Loucy (cell line): ENCODE data around the gene NIPA2.
A peak's percentile ranks its signal among the peaks of the same experiment; 100 is the strongest.

Source experiments
- H2AFZ ChIP-seq: fragments of 200-600 bp; sonication (generic); 2 replicates; pipeline ENCODE4 v1.6.0; 2016; ENCODE audit warnings: antibody characterized with exemption, mild to moderate bottlenecking, low read length, moderate library complexity
- H3F3A ChIP-seq: fragments of 200-600 bp; 2 replicates; pipeline ENCODE4 v1.6.0; 2016; ENCODE audit warnings: antibody characterized with exemption, low read depth, mild to moderate bottlenecking
- H3K27me3 ChIP-seq: fragments of 200-600 bp; sonication (generic); 2 replicates; pipeline ENCODE4 v1.6.1; 2014; ENCODE audit warnings: low read length, mild to moderate bottlenecking; ENCODE audit not compliant: insufficient read depth, poor library complexity, severe bottlenecking
- H3K36me3 ChIP-seq: fragments of 200-600 bp; sonication (generic); 2 replicates; pipeline ENCODE4 v1.6.1; 2016; ENCODE audit warnings: low read length; ENCODE audit not compliant: insufficient read depth
- H3K4me1 ChIP-seq: fragments of 200-600 bp; sonication (generic); 2 replicates; pipeline ENCODE4 v1.5.1; 2014; ENCODE audit warnings: low read length, mild to moderate bottlenecking; ENCODE audit not compliant: insufficient read depth, poor library complexity, severe bottlenecking
- H3K4me2 ChIP-seq: fragments of 200-600 bp; sonication (generic); 2 replicates; pipeline ENCODE4 v1.6.0; 2014; ENCODE audit warnings: antibody characterized with exemption, low read length, low read depth, mild to moderate bottlenecking; ENCODE audit not compliant: poor library complexity, severe bottlenecking
- H3K4me3 ChIP-seq: fragments of 200-600 bp; sonication (generic); 2 replicates; pipeline ENCODE4 v1.5.1; 2014; ENCODE audit warnings: low read length, mild to moderate bottlenecking, mixed read lengths; ENCODE audit not compliant: poor library complexity, severe bottlenecking
- H3K79me2 ChIP-seq: fragments of 200-600 bp; sonication (generic); 2 replicates; pipeline ENCODE4 v1.6.1; 2014; ENCODE audit warnings: low read length; ENCODE audit not compliant: insufficient read depth
- H3K9ac ChIP-seq: fragments of 200-600 bp; sonication (generic); 2 replicates; pipeline ENCODE4 v1.6.0; 2014; ENCODE audit warnings: mild to moderate bottlenecking, low read depth, low read length, moderate library complexity; ENCODE audit not compliant: poor library complexity, severe bottlenecking
- H3K9me2 ChIP-seq: fragments of 200-600 bp; sonication (generic); replicated peaks from 2 replicates; pipeline ENCODE4 v1.6.1; 2016; ENCODE audit warnings: low read depth, low read length, mixed read lengths
- H3K9me3 ChIP-seq: fragments of 200-600 bp; sonication (generic); 2 replicates; pipeline ENCODE4 v1.6.1; 2014; ENCODE audit warnings: mild to moderate bottlenecking, antibody characterized with exemption, low read length, low read depth; ENCODE audit not compliant: insufficient read depth
- H4K20me1 ChIP-seq: fragments of 200-600 bp; sonication (generic); 2 replicates; pipeline ENCODE4 v1.6.0; 2014; ENCODE audit warnings: antibody characterized with exemption, low read length, mild to moderate bottlenecking; ENCODE audit not compliant: insufficient read depth, poor library complexity, severe bottlenecking
- CTCF ChIP-seq: fragments of 200-600 bp; sonication (generic); conservative IDR thresholded peaks from 2 replicates; pipeline ENCODE4 v1.5.1; 2014; ENCODE audit warnings: mild to moderate bottlenecking, antibody characterized with exemption, low read length
- EZH2phosphoT487 ChIP-seq: fragments of 200-600 bp; IDR thresholded peaks from 2 replicates; pipeline ENCODE4 v1.6.1; 2018; ENCODE audit warnings: antibody characterized with exemption, mild to moderate bottlenecking, moderate library complexity, borderline replicate concordance

Gene NIPA2

GRCh38 chr15:22811640-22812039 is 26.8 kb upstream of the NIPA2 start:
- Histone ChIP-seq H2AFZ (no peak overlapping the region), H3K9ac (no peak overlapping the region), H3K36me3 (peaks cover 14% of the 10 kb centered on the region; the same call in 1 of the 2 replicates), H4K20me1 (no peaks in the 10 kb centered on the region), H3K4me2 (no peak overlapping the region), H3K79me2 (peaks cover 20% of the 10 kb centered on the region; the same call in 1 of the 2 replicates), H3K27me3 (no peaks in the 10 kb centered on the region), H3K4me1 (peaks cover 14% of the 10 kb centered on the region), H3K9me3 (no peaks in the 10 kb centered on the region), H3K4me3 (no peak overlapping the region), H3F3A (0 out of 2 replicates have a peak, but pooled peaks cover 5% of the 10 kb centered on the region), H3K9me2 (no peaks in the 10 kb centered on the region)
- TF ChIP-seq CTCF = peak; percentile 61
- no peak for TF ChIP-seq EZH2phosphoT487

- no peaks in the 10 kb centered on the region for H3K9me3 ChIP-seq
- H3K36me3 ChIP-seq = peaks cover 14% of the 10 kb centered on the region; the same call in 1 of the 2 replicates
- peaks cover 14% of the 10 kb centered on the region for H3K4me1 ChIP-seq
- H3K79me2 ChIP-seq = peaks cover 4% of the 10 kb centered on the region; the same call in 1 of the 2 replicates
- TF ChIP-seq CTCF (no peak), EZH2phosphoT487 (no peak)
- H3K4me2 ChIP-seq = no peak overlapping the region
- H3K27me3 ChIP-seq = no peaks in the 10 kb centered on the region
- no peak overlapping the region for H3K4me3 ChIP-seq
- 0 out of 2 replicates have a peak, but pooled peaks cover 5% of the 10 kb centered on the region for H3F3A ChIP-seq
- H3K9ac ChIP-seq = no peak overlapping the region
- no peaks in the 10 kb centered on the region for H4K20me1 ChIP-seq
- no peak overlapping the region for H2AFZ ChIP-seq
- no peaks in the 10 kb centered on the region for H3K9me2 ChIP-seq
Measured at GRCh38 chr15:22813844-22814243, 24.6 kb upstream of the NIPA2 start.

DNA sequence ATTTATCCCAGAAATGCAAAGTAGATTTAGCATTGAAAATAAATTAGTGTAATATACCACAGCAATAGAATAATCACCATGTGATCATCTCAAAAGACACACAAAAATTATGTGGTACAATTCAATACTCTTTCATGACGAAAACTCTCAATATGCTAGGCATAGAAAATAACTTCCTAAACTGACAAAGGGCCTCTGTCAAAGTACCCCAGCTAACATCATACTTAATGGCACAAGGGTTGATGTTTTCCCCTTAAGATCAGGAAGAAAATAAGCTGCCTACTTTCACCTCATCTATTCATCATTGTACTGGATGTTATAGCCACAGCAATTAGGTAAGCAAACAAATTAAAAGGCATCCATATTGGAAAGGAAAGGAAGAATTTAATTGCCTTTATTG is 22.7 kb upstream of the NIPA2 start:
- Histone ChIP-seq H3K9ac (no peak overlapping the region), H3K9me2 (no peaks in the 10 kb centered on the region), H3K4me1 (peaks cover 4% of the 10 kb centered on the region), H2AFZ (no peak overlapping the region), H3F3A (no peaks in the 10 kb centered on the region), H3K9me3 (no peaks in the 10 kb centered on the region), H3K79me2 (no peaks in the 10 kb centered on the region), H4K20me1 (no peaks in the 10 kb centered on the region), H3K27me3 (no peaks in the 10 kb centered on the region), H3K4me3 (no peak overlapping the region), H3K4me2 (no peak overlapping the region), H3K36me3 (peaks cover 20% of the 10 kb centered on the region; the same call in 1 of the 2 replicates)
- no peak for TF ChIP-seq EZH2phosphoT487
- no peak for TF ChIP-seq CTCF
